ENCODE results near the gene PAQR3.
A peak's percentile ranks its signal among the peaks of the same experiment; 100 is the strongest.

The PAQR3 gene, protein sequence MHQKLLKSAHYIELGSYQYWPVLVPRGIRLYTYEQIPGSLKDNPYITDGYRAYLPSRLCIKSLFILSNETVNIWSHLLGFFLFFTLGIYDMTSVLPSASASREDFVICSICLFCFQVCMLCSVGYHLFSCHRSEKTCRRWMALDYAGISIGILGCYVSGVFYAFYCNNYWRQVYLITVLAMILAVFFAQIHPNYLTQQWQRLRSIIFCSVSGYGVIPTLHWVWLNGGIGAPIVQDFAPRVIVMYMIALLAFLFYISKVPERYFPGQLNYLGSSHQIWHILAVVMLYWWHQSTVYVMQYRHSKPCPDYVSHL

DNA sequence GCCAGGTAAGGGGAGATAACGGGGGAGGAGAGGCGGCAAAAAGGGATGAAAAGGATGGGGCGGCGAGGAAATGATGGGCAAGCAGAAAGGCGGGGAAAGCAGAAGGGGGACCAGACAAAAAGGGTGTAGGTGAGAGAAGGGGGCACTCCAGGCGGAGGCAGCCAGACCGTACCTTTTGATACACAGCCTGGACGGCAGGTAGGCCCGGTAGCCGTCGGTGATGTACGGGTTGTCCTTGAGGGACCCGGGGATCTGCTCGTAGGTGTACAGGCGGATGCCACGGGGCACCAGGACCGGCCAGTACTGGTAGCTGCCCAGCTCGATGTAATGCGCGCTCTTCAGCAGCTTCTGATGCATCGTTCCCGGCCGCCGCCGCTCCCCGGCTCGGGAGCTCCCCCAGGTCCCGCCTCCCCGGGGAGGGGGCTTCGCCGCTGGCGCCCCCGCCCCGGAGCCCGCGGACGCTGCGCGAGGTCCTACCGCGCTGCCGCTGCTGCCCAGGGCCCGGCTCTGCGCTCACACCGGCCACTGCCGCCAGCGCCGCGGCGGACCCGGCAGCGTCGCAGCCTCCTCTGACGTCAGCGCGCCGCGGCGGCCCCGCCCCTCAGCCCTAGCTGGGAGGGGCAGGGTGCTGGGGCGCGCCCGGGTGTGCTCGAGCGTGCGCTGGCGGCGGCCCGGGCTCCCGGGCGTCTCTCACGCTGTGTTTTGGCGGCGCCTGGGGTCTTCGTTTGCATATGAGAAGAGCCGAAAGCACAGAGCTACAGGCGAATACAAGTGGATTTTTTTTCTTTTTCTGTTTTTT lies at the start of gene PAQR3:
TSS of gene PAQR3 (minus strand) at position 571 of the 799 bp plus-strand sequence. CDS start at position 357, 214 bp downstream.
- DNase-seq: peak in 13 of 14 donors; percentile 12 to 87 (median 67)

DNA sequence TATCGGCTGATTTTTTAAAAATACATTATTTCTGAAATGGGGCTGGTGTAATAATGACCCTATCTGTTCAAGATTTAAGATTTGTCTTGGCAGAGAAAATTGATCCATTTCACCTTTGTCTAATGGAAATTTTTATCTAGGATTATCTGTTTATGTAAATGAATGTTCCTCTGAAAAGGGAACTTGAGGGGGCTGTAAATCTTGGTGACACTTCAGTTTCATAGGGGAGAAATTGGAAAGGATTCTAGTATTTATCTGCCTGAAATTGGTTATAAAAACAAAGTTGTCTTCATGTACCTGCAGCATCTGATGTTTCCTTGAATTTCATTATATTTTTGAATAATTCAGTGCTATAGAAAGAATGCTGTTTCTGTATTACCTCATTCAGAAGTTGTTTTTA lies 48.4 kb upstream of the PAQR3 start:
- DNase-seq: no peak

DNA sequence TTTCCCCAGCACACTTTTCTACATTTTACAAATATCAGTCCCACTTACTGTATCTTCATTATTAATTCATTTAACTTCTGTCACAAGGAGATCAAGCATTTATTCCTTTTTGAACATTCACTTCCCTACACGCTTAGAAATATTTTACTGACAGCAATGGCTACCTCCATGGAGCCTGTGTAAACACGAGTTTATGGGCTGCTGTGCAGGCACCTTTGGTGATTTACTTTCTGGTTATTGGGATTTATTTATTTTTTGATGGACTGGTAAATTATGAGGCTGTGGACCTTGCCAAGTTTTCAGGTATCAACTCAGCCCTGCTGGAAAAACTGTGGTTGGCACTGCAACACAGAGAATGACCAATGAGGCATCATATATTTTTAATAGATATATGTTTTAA lies 45.4 kb upstream of the PAQR3 start:
- DNase-seq: no peak

DNA sequence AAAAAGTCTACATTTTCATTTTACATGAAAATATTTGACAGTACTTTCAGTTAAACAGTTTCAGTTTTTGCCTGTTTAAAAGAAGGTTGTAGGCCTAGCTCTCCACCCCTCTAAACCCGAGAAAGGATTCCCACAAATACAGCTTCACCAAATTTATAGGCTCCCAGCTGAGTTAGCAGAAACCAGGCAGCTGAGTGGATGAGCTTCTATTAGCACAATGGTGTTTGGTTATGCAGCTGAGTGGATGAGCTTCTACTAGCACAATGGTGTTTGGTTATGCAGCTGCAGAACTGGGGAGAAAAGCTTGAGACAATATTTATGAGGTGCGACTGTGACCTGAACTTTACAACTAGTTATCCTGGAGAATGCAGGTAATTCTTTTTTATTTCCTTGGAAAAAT lies 36.6 kb upstream of the PAQR3 start:
- DNase-seq: no peak

DNA sequence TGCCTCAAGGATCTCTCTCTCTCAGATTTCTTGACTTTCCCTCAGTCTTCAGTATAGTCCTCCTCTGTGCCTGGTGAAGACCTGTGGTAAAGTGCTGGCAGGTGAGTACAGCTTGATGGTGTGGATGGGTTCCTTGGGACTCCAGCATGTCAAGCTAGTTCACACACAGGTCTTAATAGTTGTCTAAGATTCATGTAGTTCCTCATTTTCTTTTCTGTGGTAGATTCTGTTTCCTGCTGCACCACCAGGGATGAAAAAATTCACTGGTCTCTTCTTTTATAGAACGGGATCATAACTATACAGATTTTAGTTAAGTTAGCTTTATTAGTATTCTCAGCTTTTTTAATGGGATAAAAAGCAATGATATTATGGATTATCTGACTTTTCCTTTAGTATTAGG lies 32.5 kb upstream of the PAQR3 start:
- no peak for DNase-seq

DNA sequence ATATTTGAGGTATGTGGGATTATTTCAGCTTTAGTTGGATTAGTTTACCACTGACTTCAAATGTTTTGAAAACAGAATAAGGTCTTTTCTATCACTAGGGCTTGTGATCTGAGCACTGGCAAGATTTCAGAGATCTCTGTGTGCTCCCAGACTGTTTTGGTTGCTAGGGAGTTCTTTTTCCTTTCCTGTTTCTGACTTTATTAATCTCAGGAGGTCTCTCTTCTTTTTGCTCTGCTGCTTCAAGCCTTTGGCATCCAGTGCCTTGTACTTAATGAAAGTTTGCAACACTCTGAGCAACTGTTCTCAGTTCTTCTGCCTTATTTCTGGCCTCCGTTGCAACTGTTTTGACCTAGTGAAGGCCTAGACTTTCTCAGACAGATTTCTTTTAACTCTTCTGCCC lies 32.1 kb upstream of the PAQR3 start:
- no peak for DNase-seq

DNA sequence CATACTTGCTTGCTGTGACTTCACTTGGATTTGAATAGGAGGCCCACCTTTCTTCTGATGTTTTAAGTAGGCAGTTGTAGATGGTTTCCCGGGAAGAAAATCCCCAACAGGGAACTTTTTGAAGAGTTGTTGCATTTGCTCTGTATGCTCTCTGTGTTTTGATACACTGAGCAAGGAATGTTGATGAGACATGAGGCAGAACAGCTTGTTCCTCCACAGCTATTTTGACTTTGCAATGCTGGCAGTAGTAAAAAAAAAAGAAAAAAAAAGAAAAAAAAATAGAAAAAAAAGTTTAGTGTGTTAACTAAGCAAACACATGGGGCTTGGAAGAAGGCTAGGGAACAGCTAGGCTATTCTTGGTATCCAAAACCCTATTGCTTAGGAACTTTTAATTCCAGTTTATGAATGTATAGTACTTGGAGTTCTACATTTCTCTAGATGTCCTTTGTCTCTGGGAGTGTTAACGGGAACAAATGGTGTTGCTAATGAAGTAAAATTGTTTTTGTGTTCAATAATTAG lies 23.4 kb upstream of the PAQR3 start:
- no peak for DNase-seq

DNA sequence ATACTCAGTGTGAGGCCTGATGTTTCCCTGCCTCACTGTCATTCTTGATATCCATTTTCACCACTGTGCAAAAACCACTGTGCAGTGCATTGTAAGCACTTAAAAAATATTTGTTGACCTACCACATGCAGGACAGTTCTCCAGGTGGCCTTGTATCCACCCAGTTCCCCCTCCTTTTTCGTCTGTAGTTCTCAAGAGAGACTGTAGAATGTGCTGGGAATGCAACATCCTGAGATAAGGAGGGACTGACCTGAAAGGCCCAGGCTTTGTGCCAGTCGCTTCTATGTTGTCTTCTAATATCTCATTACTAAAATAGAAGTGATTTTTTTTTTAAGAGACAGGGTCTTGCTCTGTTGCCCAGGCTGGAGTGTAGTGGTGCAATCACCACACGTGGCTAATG lies 21.7 kb upstream of the PAQR3 start:
- DNase-seq: no peak

DNA sequence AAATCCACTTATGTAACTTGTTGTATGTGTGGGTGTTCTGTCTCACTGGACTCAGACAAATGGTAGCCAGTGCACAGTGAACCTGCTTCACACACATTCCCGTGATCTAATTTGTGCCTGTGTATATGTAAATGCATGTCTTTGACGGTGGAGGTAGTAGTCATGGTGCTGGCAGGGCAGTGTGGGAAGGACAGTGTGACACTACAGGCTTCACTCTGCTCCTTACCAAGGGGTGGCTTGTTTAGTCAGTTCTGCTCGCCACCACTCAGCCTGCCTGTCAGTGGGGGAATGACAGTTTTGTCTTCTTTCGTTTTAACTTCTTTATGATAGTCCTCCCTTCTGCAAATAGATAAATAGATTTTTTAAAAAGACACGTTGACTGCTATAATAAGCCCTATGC lies 17.7 kb upstream of the PAQR3 start:
- no peak for DNase-seq

DNA sequence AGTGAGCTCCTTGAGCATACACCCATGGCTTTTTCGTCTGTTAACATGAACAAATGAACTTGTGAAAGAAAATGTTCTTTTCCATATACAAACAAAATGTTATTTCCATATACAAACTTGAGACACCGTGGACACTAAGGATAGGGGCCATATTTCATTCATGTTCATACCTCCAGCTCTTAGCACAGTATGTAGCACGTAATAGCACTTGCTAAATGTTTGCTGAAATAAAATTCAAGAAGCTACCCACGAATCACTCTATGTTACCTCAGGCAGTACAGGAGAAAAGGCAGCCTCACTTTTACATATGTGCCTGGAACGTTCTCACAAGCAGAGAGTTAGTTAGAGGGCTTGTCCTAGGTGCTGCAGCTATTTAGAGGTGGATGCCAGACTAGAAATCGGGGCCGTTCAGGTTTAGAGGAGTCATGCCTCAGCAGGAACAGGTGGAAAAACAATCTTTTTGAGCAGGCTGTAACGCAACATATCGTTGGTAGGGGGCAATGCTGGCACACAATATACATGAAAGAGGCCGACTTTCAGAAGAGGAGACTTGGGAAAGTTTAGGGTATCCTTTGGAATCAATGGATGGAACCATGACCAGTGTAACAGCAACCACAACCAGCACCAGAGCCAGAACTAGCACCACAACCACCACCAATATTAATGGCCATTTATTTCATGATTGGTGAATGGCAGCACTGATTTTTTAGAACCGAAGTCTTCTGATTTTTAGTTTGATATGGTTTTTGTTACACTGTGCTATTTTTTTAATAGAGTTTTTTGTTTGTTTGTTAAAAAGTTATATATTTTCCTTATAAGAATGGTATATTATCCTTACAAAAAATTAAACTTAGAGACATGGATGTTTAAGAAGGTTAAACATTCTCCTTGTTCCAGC lies 14.8 kb upstream of the PAQR3 start:
- DNase-seq: no peak

DNA sequence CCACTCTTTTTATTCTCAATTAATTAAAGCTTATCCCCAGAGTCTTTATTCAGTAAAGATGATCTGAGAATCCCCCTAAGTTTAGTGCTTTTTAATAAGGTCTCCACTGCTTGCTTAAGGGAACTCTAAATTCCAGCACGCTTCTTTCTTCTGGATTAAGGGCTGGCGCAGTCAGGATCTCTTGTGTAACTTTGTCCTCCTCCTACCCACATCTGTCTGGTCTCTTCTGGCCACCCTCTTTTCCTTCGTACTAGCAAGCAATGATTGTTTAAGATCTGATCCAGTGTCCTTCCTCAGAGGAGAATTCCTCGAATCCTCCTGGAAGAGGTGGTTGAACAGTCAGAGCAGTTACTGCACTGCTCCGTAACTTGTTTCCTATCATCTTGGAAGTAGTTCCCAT lies 14.0 kb upstream of the PAQR3 start:
- DNase-seq: no peak

DNA sequence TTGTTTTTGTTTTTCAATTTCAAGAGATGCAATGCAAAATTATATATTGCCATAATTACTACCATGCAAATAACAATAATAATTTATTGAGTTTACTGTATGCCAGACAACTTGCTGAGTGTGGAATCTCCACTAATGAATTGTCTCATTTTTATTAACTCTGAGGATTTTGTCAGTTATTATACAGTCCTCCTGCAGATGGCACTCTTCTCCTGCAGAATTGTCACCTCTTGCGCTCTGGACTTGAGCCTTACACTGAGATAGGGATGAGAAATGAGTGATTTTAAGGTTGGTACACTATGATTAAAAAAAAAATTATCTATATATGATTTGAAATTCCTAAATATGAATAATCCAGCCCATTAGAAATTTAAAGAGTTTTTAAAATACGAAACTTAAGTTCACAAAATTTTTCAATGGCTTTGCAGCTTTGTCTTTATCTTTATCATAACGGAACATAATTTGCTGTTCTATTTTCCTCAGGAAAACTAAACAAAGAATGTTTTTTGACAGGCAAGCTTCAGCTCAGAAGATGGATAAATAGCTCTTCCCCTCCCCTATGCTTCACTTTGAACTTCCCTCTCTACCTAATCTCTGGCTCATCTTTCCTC lies 12.7 kb upstream of the PAQR3 start:
- DNase-seq: peak in 2 of 14 donors; percentile 13 to 36

DNA sequence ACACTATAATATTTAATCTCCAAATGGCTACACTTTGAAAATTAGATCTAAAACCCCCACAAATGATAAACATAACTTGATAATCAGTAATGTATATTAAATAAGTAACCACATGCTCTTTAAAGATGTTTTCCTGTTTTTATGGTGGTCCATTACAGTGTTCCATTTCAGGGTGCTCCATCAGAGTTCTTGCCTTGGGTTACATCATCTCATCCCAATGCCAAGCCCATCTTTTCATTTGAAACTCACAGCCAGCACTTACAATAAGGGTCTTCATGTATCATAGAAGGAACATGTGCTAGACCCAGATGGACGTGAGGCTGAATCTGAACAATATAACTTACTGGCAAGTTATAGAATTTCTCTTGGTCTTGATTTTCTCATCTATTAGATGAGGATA lies 10.5 kb upstream of the PAQR3 start:
- DNase-seq: no peak

DNA sequence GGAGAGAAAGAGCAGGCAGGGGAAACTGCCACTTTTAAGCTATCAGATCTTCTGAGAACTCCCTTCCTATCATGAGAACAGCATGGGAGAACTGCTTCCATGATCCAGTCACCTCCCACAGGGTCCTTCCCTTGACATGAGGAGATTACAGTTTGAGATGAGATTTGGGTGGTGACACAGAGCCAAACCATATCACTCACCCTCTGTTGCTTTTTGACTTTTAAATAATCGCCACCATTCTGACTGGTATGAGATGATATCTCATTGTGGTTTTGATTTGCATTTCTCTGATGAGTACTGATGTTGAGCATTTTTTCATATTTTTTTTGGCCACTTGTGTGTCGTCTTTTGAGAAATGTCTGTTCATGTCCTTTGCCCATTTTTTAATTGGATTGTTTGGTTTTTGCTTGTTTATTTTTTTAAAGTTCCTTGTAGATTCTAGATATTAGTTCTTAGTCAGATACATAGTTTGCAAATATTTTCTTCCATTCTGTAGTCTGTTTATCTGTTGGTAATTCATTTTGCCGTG lies 6.5 kb upstream of the PAQR3 start:
- DNase-seq: no peak

DNA sequence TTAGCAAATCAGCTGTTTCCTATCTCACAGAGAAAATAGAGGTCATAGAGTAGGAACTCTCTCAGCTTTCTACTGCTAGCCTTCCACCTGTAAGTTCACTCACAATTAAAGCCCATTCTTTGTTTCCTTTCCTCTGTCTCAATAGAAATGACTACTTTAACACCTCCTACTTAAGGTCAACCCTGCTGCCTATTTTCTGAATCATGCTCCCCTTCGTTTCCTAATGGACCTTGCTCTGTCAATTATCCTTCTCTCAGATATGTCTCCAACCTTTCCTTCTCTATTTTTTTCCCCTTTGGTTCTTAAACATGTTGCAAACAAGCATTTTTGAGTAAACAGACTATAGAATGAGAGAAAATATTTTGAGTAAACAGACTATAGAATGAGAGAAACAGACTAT lies 5.1 kb upstream of the PAQR3 start:
- no peak for DNase-seq

DNA sequence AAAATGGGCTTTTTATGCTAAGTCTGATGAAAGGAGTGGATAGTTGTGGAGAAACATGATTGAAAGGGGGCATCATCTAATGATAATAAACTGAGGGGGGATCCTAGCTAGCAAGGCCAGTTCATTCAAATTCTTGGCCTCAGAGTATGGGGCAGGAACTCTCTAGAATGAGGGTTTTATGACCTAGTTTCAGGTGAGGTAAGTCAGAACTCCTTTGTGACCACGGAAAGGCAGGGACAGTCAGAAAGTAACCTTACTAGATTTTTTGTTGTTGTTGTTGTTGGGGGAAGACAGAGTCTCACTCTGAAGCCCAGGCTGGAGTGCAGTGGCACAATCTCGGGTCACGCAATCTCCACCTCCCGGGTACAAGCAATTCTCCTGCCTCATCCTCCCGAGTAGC lies 1.5 kb upstream of the PAQR3 start:
- DNase-seq: no peak

DNA sequence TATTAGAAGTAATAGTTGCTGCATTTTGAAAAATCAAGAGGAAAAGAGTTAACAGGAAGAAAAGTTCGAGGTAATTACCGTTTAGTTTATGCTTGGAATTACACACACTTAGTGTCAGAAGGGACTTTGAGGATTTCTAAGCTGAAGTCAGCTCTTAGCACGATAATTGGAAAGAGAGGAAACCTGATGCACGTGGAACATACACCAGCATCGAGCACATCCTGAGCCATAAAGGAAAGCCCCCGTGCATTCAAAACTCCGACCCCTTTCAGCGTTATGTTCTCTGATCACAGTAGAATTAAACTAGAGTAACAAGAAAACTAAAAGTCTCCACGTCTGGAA lies 400 bp upstream of the PAQR3 start:
- DNase-seq: peak in 1 of 14 donors; percentile 32

DNA sequence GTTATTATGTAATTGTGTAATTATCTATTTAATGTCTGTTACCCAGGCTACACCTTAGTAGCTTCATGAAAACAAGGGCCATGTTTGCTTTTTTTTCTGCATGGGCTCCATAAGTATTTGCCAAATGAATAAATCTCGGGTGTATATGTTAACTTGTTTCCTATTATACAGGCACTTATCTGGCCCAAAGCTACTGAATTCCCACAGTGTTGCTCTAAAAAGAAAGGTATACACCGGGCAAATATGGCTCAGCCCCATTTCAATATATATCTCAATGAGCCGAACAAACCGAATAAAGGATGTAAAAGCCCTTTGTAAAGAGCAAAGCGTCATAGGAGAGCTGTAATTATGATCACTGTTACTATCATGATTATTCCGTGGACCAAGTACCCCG lies 767 bp downstream of the PAQR3 start:
- DNase-seq: peak in 1 of 14 donors; percentile 57

DNA sequence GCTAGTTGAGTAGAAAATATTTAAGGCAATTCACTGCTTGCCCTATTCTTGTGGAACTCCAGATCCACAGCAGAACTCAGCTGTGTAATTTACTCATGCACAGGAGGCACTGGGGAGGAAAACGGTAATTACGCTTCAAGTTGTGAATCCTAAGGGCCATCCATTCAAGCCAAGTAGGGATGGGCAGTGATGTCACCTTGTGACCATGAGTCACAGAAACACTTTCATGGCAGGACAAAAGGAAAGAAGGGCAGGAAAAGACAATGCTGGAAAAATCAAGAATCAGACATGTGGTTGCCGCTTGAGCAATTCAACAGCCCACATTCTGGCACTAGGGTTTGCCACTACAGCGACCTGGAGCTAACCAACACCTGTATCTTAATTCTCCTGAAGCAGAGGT lies 1.4 kb downstream of the PAQR3 start:
- DNase-seq: peak in 3 of 14 donors; percentile 12 to 32 (median 24)

DNA sequence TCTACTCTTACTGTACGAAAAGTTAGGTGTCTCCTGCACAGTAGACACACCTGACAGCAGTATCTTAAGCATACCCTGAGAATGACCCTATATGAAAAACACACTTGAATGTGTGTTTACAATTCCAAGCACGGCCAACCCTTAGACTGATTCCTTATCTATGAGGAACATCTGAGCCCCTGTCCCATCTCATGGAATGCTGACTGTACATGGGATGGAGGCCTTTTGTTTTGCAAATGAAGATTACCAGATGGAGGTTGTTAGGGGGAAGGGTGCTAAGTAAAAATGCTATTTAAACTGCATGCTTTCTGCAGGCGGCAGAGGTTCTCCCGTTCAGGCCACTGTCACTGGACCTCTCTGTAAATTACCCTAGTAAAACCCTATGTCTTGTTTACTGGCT lies 2.2 kb downstream of the PAQR3 start:
- no peak for DNase-seq

DNA sequence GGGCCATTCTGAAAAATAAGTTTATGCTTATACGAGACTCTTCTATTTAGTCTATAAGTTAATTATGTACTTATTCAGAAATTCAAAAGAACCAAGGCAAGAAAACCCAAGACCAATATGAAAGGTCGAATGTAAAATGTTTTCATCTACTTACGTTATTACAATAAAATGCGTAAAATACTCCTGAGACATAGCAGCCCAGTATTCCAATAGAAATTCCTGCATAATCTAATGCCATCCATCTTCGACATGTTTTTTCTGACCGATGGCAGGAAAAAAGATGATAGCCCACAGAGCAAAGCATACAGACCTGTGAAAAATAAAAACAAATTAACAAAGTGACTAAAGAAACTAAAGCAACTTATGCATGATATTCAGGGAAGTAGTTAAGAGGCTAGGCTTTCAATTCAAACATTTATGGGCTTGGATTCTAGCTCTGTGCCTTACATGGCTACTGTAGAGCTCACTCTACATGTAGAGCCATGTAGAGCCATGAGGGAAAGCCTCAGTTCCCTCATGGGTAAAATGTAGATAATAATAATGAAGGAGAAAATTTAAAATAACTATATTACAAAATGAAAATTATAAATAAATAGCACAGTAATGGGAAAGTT lies 9.1 kb downstream of the PAQR3 start:
- no peak for DNase-seq

DNA sequence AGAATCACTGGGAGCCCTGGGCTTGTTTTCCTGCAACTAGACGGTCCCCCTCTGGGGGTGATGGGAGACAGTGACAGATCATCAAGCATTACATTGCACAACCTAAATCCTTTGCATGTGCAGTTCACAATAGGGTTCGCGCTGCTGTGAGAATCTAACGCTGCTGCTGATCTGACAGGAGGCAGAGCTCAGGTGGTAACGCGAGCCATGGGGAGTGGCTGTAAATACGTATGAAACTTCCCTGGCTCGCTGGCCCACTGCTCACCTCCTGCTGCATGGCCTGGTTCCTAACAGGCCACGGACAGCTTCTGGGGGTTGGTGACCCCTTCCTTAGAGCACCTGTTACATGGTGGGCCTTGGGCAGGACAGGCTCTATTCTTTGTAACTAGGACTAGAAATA lies 10.4 kb downstream of the PAQR3 start:
- DNase-seq: no peak

Data from C1 segment of cervical spinal cord (tissue), 14 donors.